Loucy (cell line): ENCODE measurements around the gene CXCR1.
"Not testable (repeated sequence)": the region's sequence is repeated elsewhere in the genome, so short reads cannot be mapped to it uniquely, and the experiment has no call there.

ENCODE experiments used
- H2AFZ ChIP-seq: fragments of 200-600 bp; sonication (generic); 2 replicates; pipeline ENCODE4 v1.6.0; 2016; ENCODE audit warnings: antibody characterized with exemption, mild to moderate bottlenecking, low read length, moderate library complexity
- H3F3A ChIP-seq: fragments of 200-600 bp; 2 replicates; pipeline ENCODE4 v1.6.0; 2016; ENCODE audit warnings: antibody characterized with exemption, low read depth, mild to moderate bottlenecking
- H3K27me3 ChIP-seq: fragments of 200-600 bp; sonication (generic); 2 replicates; pipeline ENCODE4 v1.6.1; 2014; ENCODE audit warnings: low read length, mild to moderate bottlenecking; ENCODE audit not compliant: insufficient read depth, poor library complexity, severe bottlenecking
- H3K36me3 ChIP-seq: fragments of 200-600 bp; sonication (generic); 2 replicates; pipeline ENCODE4 v1.6.1; 2016; ENCODE audit warnings: low read length; ENCODE audit not compliant: insufficient read depth
- H3K4me1 ChIP-seq: fragments of 200-600 bp; sonication (generic); 2 replicates; pipeline ENCODE4 v1.5.1; 2014; ENCODE audit warnings: low read length, mild to moderate bottlenecking; ENCODE audit not compliant: insufficient read depth, poor library complexity, severe bottlenecking
- H3K4me2 ChIP-seq: fragments of 200-600 bp; sonication (generic); 2 replicates; pipeline ENCODE4 v1.6.0; 2014; ENCODE audit warnings: antibody characterized with exemption, low read length, low read depth, mild to moderate bottlenecking; ENCODE audit not compliant: poor library complexity, severe bottlenecking
- H3K4me3 ChIP-seq: fragments of 200-600 bp; sonication (generic); 2 replicates; pipeline ENCODE4 v1.5.1; 2014; ENCODE audit warnings: low read length, mild to moderate bottlenecking, mixed read lengths; ENCODE audit not compliant: poor library complexity, severe bottlenecking
- H3K79me2 ChIP-seq: fragments of 200-600 bp; sonication (generic); 2 replicates; pipeline ENCODE4 v1.6.1; 2014; ENCODE audit warnings: low read length; ENCODE audit not compliant: insufficient read depth
- H3K9ac ChIP-seq: fragments of 200-600 bp; sonication (generic); 2 replicates; pipeline ENCODE4 v1.6.0; 2014; ENCODE audit warnings: mild to moderate bottlenecking, low read depth, low read length, moderate library complexity; ENCODE audit not compliant: poor library complexity, severe bottlenecking
- H3K9me2 ChIP-seq: fragments of 200-600 bp; sonication (generic); replicated peaks from 2 replicates; pipeline ENCODE4 v1.6.1; 2016; ENCODE audit warnings: low read depth, low read length, mixed read lengths
- H3K9me3 ChIP-seq: fragments of 200-600 bp; sonication (generic); 2 replicates; pipeline ENCODE4 v1.6.1; 2014; ENCODE audit warnings: mild to moderate bottlenecking, antibody characterized with exemption, low read length, low read depth; ENCODE audit not compliant: insufficient read depth
- H4K20me1 ChIP-seq: fragments of 200-600 bp; sonication (generic); 2 replicates; pipeline ENCODE4 v1.6.0; 2014; ENCODE audit warnings: antibody characterized with exemption, low read length, mild to moderate bottlenecking; ENCODE audit not compliant: insufficient read depth, poor library complexity, severe bottlenecking
- CTCF ChIP-seq: fragments of 200-600 bp; sonication (generic); conservative IDR thresholded peaks from 2 replicates; pipeline ENCODE4 v1.5.1; 2014; ENCODE audit warnings: mild to moderate bottlenecking, antibody characterized with exemption, low read length
- EZH2phosphoT487 ChIP-seq: fragments of 200-600 bp; IDR thresholded peaks from 2 replicates; pipeline ENCODE4 v1.6.1; 2018; ENCODE audit warnings: antibody characterized with exemption, mild to moderate bottlenecking, moderate library complexity, borderline replicate concordance

CXCR1 gene

GRCh38 chr2:218179782-218180181, 13.0 kb upstream of the CXCR1 start:
- H3K9me2 ChIP-seq = no peaks in the 10 kb centered on the region
- H2AFZ ChIP-seq = no peak overlapping the region
- H3K79me2 ChIP-seq = no peaks in the 10 kb centered on the region
- H3K4me3 ChIP-seq = no peak overlapping the region
- H3K4me2 ChIP-seq = no peak overlapping the region
- no peak for TF ChIP-seq CTCF
- TF ChIP-seq EZH2phosphoT487 = no peak
- H3K36me3 ChIP-seq = no peaks in the 10 kb centered on the region
- no peaks in the 10 kb centered on the region for H3K4me1 ChIP-seq
- no peaks in the 10 kb centered on the region for H3K27me3 ChIP-seq
- H3K9me3 ChIP-seq = no peaks in the 10 kb centered on the region
- no peaks in the 10 kb centered on the region for H3F3A ChIP-seq
- no peak overlapping the region for H3K9ac ChIP-seq
- H4K20me1 ChIP-seq = no peaks in the 10 kb centered on the region

DNA sequence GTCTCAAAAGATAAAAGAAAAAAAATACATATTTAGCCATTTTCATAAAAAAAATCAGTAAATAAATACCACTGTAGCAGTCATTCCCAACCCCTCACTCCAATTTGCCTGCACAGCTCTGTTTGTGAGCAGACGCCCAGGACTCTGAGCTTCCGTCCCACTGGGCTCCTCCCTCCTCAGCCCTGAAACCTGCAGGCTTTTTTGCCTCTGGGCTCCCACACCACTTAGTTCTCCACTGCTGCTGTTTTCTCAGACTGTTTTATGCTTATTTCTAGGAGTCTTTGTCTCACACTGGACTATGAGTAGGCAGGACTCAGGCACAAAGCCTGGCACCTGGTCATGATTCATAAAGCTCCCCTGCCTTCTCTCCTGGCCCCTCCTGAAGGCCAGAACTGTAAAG, 6.1 kb upstream of the CXCR1 start:
- Histone ChIP-seq H3K9ac (no peak overlapping the region), H4K20me1 (no peaks in the 10 kb centered on the region), H3K9me2 (no peaks in the 10 kb centered on the region), H3K36me3 (no peaks in the 10 kb centered on the region), H3K79me2 (no peaks in the 10 kb centered on the region), H3K4me2 (no peak overlapping the region), H3K4me3 (no peak overlapping the region), H3K9me3 (no peaks in the 10 kb centered on the region), H2AFZ (no peak overlapping the region), H3K27me3 (no peaks in the 10 kb centered on the region), H3K4me1 (peaks cover 4% of the 10 kb centered on the region), H3F3A (no peaks in the 10 kb centered on the region)
- TF ChIP-seq CTCF = no peak

GRCh38 chr2:218171744-218172143, 5.0 kb upstream of the CXCR1 start:
- not testable (repeated sequence) for H3K27me3 ChIP-seq, H3F3A ChIP-seq, H3K4me2 ChIP-seq, H3K9ac ChIP-seq, H3K9me3 ChIP-seq, H3K9me2 ChIP-seq, H4K20me1 ChIP-seq, H3K79me2 ChIP-seq, H3K36me3 ChIP-seq, H3K4me3 ChIP-seq, H2AFZ ChIP-seq
- H3K4me1 ChIP-seq = peaks cover 11% of the 10 kb centered on the region

- Histone ChIP-seq H2AFZ (0 out of 2 replicates have a peak overlapping the region, but pooled peaks have one; percentile 77), H3K27me3 (no peaks in the 10 kb centered on the region), H3K9ac (no peak overlapping the region), H3K9me3 (no peaks in the 10 kb centered on the region), H3K9me2 (no peaks in the 10 kb centered on the region), H3K4me2 (no peak overlapping the region), H3K79me2 (no peaks in the 10 kb centered on the region), H4K20me1 (no peaks in the 10 kb centered on the region), H3F3A (no peaks in the 10 kb centered on the region), H3K4me3 (no peak overlapping the region), H3K4me1 (peaks cover 14% of the 10 kb centered on the region), H3K36me3 (no peaks in the 10 kb centered on the region)
- no peak for TF ChIP-seq EZH2phosphoT487
- TF ChIP-seq CTCF = no peak
Measured at GRCh38 chr2:218169757-218170546, 3.2 kb upstream of the CXCR1 start.
